ENCODE data around the gene GCH1. TPM values are rescaled to one million over a fixed set of nuclear protein-coding genes. Genes with fewer than 3 reads are reported as not detected.
"Not testable (repeated sequence)": the region's sequence is repeated elsewhere in the genome, so short reads cannot be mapped to it uniquely, and the experiment has no call there.

Gene GCH1
- polyA plus RNA-seq, 3 donors: 55.3 to 68.6 (median 63.3) TPM

DNA sequence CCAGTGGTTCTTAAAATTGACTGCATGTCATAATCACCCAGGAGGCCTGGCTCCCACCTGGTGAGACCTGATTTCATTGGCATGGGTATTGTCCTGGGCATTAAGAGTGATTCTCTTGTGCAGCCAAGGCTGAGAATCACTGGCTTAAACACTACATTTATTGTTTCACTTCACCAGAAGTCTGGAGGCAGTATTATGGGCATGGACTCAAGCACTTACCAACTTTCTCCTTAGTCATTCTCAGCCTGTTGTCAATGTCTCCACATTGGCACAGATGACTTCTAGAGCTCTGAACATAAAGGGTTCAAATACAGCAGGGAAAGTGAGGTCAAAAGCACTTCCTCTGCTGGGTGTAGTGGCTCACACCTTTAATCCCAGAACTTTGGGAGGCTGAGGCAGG lies 25.6 kb upstream of the GCH1 start:
- Histone ChIP-seq H3K4me1 (ENCODE audit: control insufficient read depth in 1 of 2, insufficient read depth in 2 of 2, low read length in 2 of 2) (no peaks in the 10 kb centered on the region), H2AFZ (ENCODE audit: insufficient read depth, low read depth, low read length, poor library complexity, severe bottlenecking) (no peak overlapping the region), H3K27ac (ENCODE audit: low read depth in 1 of 2, low read length in 2 of 2) (no peak overlapping the region), H4K20me1 (ENCODE audit: insufficient read depth, low read length) (no peaks in the 10 kb centered on the region), H3K9me3 (replicated peaks in 1 of 2; ENCODE audit: control insufficient read depth in 1 of 2, insufficient read depth in 1 of 2, low read length in 2 of 2) (no peaks in the 10 kb centered on the region), H3K9ac (ENCODE audit: insufficient read depth, low read length, poor library complexity, severe bottlenecking) (no peak overlapping the region), H3K4me2 (replicated peaks; ENCODE audit: extremely low read depth, low read length, poor library complexity, severe bottlenecking) (no peak overlapping the region), H3K79me2 (ENCODE audit: insufficient read depth, low read length) (no peaks in the 10 kb centered on the region), H3K4me3 (replicated peaks in 1 of 3; ENCODE audit: low read depth in 2 of 3, low read length in 3 of 3) (no peak overlapping the region), H3K36me3 (replicated peaks in 1 of 2; ENCODE audit: control insufficient read depth in 1 of 2, insufficient read depth in 2 of 2, low read length in 2 of 2) (no peaks in the 10 kb centered on the region), H3K27me3 (ENCODE audit: control insufficient read depth in 2 of 2, insufficient read depth in 2 of 2, low read length in 2 of 2) (no peaks in the 10 kb centered on the region)
- no peak overlapping the region for H3K4me3 Mint-ChIP-seq
- H3K36me3 Mint-ChIP-seq: no peaks in the 10 kb centered on the region
- no peak for TF ChIP-seq CTCF (IDR thresholded peaks at IDR 0.05)
- no peak for DNase-seq
- H3K4me1 Mint-ChIP-seq: peaks cover 7% of the 10 kb centered on the region
- no peaks in the 10 kb centered on the region for H3K9me3 Mint-ChIP-seq
- peaks cover 0 to 4% (median 2%) of the 10 kb centered on the region in 3 donors for H3K27me3 Mint-ChIP-seq (ENCODE audit: low read depth in 3 of 3)
- intact Hi-C loops (cut with micrococcal nuclease): no loop called here
- H3K27ac Mint-ChIP-seq: no peak overlapping the region

- no peaks in the 10 kb centered on the region for H3K9me3 ChIP-seq (replicated peaks in 1 of 2; ENCODE audit: control insufficient read depth in 1 of 2, insufficient read depth in 1 of 2, low read length in 2 of 2)
- no peak overlapping the region for H3K4me3 ChIP-seq (replicated peaks in 1 of 3; ENCODE audit: low read depth in 2 of 3, low read length in 3 of 3)
- peaks cover 7% of the 10 kb centered on the region for H3K4me1 Mint-ChIP-seq
- intact Hi-C loops (cut with micrococcal nuclease): no loop called here
- H3K4me1 ChIP-seq (ENCODE audit: control insufficient read depth in 1 of 2, insufficient read depth in 2 of 2, low read length in 2 of 2): no peaks in the 10 kb centered on the region
- WGBS (ENCODE audit: insufficient coverage): no CpG with 5 or more reads among the region's 1 CpG
- H3K9me3 Mint-ChIP-seq: no peaks in the 10 kb centered on the region
- no peak for DNase-seq
- no peak for TF ChIP-seq CTCF (IDR thresholded peaks at IDR 0.05)
- no peaks in the 10 kb centered on the region for H3K79me2 ChIP-seq (ENCODE audit: insufficient read depth, low read length)
- H3K27me3 Mint-ChIP-seq (ENCODE audit: low read depth in 3 of 3): peaks cover 0 to 4% (median 2%) of the 10 kb centered on the region in 3 donors
- no peak overlapping the region for H3K4me2 ChIP-seq (replicated peaks; ENCODE audit: extremely low read depth, low read length, poor library complexity, severe bottlenecking)
- H3K27ac Mint-ChIP-seq: no peak overlapping the region
- H2AFZ ChIP-seq (ENCODE audit: insufficient read depth, low read depth, low read length, poor library complexity, severe bottlenecking): no peak overlapping the region
- no peaks in the 10 kb centered on the region for H4K20me1 ChIP-seq (ENCODE audit: insufficient read depth, low read length)
- H3K27ac ChIP-seq (ENCODE audit: low read depth in 1 of 2, low read length in 2 of 2): no peak overlapping the region
- no peaks in the 10 kb centered on the region for H3K36me3 Mint-ChIP-seq
- H3K9ac ChIP-seq (ENCODE audit: insufficient read depth, low read length, poor library complexity, severe bottlenecking): no peak overlapping the region
- H3K27me3 ChIP-seq (ENCODE audit: control insufficient read depth in 2 of 2, insufficient read depth in 2 of 2, low read length in 2 of 2): no peaks in the 10 kb centered on the region
- no peak overlapping the region for H3K4me3 Mint-ChIP-seq
- no peaks in the 10 kb centered on the region for H3K36me3 ChIP-seq (replicated peaks in 1 of 2; ENCODE audit: control insufficient read depth in 1 of 2, insufficient read depth in 2 of 2, low read length in 2 of 2)
These were observed 24.9 kb upstream of the GCH1 start for GRCh38 chr14:54927551-54927950.

DNA sequence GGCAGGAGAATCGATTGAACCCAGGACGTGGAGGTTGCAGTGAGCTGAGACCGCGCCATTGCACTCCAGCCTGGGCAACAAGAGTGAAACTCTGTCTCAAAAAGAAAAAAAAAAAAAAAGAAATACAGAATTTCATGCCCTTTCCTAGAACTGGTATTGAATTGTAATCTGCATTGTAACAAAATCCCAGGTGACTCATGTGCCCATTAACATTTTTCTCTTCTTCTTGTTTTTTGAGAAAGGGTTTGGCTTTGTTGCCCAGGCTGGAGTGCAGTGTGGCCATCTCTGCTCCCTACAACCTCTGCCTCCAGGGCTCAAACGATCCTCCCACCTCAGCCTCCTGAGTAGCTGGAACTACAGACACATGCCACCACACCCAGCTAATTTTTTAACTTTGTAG lies 23.9 kb upstream of the GCH1 start:
- H3K9me3 Mint-ChIP-seq; H3K9ac ChIP-seq (ENCODE audit: insufficient read depth, low read length, poor library complexity, severe bottlenecking); intact Hi-C loops (cut with micrococcal nuclease); H3K4me3 Mint-ChIP-seq; H3K36me3 ChIP-seq (replicated peaks in 1 of 2; ENCODE audit: control insufficient read depth in 1 of 2, insufficient read depth in 2 of 2, low read length in 2 of 2); H3K4me3 ChIP-seq (replicated peaks in 1 of 3; ENCODE audit: low read depth in 2 of 3, low read length in 3 of 3); H4K20me1 ChIP-seq (ENCODE audit: insufficient read depth, low read length); H3K9me3 ChIP-seq (replicated peaks in 1 of 2; ENCODE audit: control insufficient read depth in 1 of 2, insufficient read depth in 1 of 2, low read length in 2 of 2); DNase-seq; H3K4me1 ChIP-seq (ENCODE audit: control insufficient read depth in 1 of 2, insufficient read depth in 2 of 2, low read length in 2 of 2); H3K79me2 ChIP-seq (ENCODE audit: insufficient read depth, low read length); H3K27me3 Mint-ChIP-seq (ENCODE audit: low read depth in 3 of 3); H3K27ac ChIP-seq (ENCODE audit: low read depth in 1 of 2, low read length in 2 of 2); H3K27me3 ChIP-seq (ENCODE audit: control insufficient read depth in 2 of 2, insufficient read depth in 2 of 2, low read length in 2 of 2); H3K36me3 Mint-ChIP-seq; H2AFZ ChIP-seq (ENCODE audit: insufficient read depth, low read depth, low read length, poor library complexity, severe bottlenecking); H3K27ac Mint-ChIP-seq; H3K4me1 Mint-ChIP-seq; H3K4me2 ChIP-seq (replicated peaks; ENCODE audit: extremely low read depth, low read length, poor library complexity, severe bottlenecking): not testable (repeated sequence)
- 100% methylated on average over 1 of the region's 5 CpGs for WGBS (ENCODE audit: insufficient coverage)
